GM19372 (cell line): ENCODE results near the gene DYRK1A.
"Not testable (repeated sequence)": the region's sequence is repeated elsewhere in the genome, so short reads cannot be mapped to it uniquely, and the experiment has no call there.

ENCODE experiments used
- ATAC-seq: cut with Tn5 transposase; IDR thresholded peaks from one replicate; pipeline ENCODE4 v1.9.1; 2021; ENCODE audit warnings: mild to moderate bottlenecking, low read depth, moderate library complexity; ENCODE audit not compliant: unreplicated experiment

Gene DYRK1A

DNA sequence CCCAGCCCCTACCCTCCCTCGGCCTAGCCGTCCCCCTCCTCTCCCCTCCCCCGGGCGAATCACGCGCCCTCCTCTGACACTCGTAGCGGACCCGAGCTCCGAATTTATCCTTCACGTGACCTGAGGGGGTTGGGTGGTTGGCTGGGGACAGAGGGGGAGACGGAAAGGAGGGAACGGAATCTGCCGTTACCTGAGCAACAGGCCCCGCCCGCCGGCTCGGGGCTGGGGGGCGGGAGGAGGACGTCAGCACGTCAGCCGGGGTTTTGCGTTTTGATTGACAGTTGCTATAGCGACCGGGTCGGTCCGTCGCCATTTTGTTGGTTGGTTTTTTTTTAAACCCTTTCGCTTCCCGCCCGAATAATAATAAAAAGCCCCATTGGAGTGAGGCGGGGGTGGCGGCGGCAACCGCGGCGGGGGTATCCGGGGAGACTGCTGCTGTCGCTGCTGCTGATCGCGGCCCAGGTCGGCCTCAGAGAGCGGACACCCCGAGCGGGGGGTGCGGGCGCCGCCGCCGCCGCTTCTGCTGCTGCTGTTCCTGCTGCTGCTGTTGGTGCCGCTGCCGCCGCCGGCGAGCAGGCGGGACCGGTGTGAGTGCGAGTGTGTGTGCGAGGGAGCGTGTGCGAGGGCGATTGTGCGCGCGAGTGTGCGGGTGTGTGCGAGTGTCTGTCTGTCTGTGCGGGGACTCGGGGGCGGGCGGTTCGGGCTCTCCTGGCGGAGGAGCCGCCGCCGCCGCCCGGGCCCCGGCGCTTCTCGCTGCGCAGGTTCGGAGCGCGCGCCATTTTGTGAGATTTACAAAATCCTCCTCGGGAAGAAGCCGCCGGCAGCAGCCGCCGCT lies at the start of gene DYRK1A:
DYRK1A (plus strand) TSS at position 292 of the 835 bp plus-strand sequence. CDS start 53,602 bp downstream, outside the sequence.
- ATAC-seq = peak; percentile 63

DNA sequence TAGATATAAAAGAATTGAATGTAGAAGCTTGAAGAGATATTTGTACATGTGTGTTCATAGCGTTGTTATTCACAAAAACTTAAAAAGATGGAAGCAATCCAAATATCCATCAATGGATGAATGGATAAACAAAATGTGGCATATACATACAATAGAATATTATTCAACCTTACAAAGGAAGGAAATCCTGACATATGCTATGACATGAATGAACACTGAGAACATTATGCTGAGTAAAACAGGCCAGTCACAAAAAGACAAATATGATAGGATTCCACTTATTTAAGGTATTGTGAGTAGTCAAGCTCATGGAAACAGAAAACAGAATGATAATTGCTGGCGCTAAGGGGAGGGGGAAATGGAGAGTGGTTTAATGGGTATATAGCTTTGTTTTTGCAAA lies 47.0 kb upstream of the DYRK1A start:
- ATAC-seq = no peak

DNA sequence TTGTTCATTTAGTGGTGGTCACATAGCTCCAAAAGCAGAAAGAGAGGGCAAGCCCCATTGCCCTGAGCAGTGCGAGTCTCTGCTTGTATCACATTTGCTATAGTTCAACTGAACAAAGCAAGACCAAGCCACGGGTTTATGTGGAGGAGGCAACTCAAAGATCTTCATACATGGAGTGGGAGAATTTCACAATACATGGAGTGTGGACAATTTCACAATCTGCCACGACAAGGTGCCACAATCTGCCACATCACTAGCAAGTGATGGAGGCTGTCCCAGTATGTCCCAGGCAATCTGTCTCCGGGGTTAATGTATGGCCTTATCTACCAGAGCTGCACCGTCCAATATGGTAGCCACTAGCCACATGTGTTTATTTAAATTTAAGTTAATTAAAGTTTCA lies 44.5 kb upstream of the DYRK1A start:
- ATAC-seq = no peak

DNA sequence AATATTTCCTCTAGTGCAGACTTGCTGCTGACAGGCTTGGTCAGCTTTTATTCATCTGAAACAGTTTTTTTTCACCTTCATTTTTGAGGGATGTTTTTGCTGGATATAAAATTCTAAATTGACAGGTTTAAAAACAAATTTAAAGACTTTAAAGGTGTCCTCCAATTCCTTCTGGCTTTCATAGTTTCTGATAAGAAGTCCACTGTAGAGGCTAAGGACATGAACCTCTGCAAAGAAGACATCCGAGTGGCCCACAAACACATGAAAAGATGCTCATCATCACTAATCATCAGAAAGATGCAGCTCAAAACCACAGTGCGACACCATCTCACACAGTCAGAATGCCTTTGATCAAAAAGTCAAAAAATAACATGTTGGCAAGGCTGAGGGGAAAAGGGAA lies 42.0 kb upstream of the DYRK1A start:
- ATAC-seq = no peak

DNA sequence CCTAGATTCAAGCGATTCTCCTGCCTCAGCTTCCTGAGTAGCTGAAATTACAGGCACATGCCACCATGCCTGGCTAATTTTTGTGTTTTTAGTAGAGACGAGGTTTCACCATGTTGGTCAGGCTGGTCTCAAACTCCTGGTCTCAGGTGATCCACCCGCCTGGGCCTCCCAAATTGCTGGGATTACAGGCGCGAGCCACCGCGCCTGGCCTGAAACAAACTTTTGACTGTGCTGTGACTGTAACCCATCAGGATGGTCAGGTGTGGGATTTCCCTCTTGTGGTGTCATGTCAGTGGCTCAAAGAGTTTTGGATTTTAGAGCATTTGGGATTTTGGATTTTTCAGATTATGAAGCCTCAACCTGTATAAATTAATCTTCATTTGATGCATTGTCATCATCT lies 38.4 kb upstream of the DYRK1A start:
- not testable (repeated sequence) for ATAC-seq

DNA sequence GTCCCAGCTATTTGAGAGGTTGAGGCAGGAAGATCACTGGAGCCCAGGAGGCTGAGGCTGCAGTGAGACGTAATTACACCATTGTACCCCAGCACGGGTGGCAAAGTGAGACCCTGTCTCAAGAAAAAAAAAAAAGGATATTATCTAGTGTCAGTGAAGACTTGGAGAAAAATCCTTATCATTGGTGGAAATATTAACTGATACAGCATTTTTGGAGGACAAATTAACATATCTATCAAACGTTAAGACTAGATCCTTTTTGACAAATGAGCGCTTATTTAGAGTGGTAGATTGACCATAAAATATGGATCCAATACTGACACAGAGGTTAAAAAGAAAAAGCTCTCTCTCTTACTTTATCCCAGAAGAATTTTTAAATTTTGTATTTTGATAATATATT lies 35.2 kb upstream of the DYRK1A start:
- no peak for ATAC-seq

DNA sequence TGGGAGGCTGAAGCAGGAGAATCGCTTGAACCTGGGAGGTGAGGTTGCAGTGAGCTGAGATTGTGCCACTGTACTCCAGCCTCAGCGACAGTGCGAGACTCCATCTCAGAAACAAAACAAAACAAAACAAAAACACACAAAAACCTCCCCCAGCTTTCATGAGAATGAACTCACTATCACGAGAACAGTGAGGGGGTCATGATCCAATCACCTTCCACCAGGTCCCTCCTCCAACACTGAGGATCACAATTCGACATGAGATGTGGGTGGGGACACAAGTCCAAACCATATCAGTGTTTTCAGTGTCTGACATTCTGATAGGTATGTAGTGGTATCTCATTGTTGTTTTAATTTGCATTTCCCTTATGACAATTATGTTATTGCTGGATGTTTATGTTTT lies 31.5 kb upstream of the DYRK1A start:
- ATAC-seq = no peak

DNA sequence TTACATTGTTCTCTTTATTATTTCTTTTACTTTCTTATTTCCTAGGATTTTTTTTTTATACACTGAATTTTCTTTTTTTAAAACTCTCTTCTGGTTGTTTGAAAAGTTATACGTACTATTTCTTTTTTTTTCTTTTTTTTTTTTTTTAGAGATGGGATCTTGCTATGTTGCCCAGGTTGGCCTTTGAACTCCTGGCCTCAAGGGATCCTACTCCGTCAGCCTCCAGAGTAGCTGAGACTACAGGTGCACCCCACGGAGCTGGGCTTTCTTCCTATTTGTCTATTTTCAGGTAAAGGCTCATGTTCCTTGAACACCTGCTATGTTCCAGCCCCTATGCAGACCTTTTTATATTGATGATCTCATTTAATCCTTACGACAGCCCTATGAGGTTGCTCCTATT lies 29.4 kb upstream of the DYRK1A start:
- no peak for ATAC-seq

DNA sequence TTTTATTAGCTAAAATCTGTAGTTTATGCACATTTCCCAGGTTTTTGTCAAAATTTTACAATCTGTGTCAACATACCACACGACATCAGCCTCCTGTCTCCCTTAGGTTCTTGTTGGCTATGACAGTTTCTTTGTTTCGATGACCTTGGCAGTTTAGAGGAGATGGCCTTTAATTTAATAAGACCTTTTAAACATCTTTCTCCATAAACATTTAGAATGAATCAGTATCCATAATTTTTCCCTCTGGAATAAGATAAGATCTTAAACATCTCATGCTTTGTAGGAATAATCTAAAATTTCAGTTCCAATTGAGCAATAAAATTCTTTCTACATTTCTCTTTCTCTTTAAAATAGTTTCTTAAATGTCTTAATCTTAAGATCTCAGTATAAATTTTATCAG lies 28.7 kb upstream of the DYRK1A start:
- ATAC-seq = no peak

DNA sequence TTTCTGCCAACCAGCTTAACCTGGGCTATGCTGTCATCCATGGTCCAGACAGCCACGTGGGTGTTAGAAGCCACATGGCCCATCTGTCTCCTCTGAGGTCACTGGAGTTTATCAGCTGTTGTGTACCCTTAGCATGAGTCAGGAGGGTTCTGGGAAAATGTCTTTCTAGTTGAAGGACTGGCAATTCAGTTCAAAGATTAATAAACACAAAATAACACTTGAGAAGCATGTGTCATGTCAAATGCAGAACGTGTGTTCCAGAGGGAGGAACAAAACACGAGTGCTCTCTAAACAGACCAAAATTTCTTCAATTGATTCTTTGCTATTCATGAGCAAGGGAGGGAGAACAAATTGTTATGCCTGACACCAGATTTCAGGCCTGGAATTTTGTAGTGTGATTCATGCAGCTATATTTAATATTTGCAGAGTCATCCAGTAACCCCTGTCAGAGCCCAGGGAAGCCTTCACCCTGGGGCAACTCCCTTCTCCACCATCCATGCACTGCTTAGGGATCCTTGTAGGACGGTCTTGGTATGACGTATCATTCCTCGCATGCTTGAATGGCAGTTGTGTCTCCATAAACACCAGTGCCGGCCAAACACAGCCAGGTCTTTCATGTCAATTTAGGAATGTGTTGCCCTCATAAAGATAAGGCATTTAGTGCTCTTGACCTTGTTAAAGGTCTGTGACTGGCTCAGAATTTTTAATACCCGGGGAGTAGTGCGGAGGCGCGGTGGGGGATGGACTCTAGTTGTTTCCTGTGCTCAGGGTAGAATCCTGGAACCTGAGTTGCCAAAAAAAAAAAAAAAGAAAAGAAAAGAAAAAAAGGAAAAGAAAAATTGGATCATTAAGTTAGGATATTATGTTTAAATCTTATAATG lies 27.7 kb upstream of the DYRK1A start:
- ATAC-seq = no peak

DNA sequence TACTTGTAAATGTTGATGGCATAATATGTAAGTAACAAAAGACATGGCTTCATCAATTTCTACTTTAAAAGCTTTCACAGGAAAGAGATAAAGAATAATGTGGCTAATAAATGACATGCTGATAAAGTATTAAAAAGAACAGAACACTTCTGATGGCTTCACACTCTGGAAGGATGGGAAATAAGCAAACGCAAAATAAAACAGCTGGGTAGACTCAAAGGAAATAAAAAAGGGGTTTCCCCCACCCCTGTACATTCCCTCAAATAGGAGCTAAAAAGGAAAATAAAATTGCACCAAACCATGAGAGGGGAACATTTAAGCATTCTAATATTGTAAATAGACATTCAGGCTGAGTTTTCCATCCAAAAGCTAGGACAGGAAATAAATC lies 27.0 kb upstream of the DYRK1A start:
- no peak for ATAC-seq

DNA sequence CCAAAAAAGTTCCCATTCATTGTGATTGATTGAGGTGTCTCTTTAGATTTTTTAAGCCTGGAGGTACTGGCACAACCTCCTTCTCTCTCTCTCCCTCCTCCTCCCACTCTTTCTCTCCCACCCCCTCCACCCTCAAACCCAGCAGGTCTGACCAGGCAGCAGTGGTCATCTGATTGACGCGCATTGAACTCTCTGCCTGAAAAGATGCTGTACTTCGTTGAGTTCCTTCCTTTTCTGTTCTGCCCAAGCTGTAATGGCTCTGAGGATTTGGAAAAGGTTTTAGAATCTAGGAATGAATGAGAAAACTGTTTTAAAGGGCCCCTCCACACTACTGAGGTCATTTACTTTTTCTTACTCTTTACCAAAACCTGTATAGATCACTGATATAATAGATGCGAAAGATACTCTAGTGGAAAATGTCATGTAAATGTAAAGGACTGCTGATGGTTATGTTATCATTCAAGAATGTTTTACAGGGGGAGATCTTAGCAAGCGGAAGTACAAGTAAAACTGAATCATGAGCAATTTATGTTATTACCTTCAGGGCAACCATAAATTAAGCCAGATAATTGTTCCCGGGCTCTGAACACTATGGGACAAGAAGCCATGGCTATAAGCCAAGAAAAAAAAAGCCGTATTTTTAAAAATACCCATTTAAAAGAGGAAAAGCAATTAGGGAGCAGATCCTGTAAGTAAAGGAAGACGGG lies 25.2 kb upstream of the DYRK1A start:
- no peak for ATAC-seq

DNA sequence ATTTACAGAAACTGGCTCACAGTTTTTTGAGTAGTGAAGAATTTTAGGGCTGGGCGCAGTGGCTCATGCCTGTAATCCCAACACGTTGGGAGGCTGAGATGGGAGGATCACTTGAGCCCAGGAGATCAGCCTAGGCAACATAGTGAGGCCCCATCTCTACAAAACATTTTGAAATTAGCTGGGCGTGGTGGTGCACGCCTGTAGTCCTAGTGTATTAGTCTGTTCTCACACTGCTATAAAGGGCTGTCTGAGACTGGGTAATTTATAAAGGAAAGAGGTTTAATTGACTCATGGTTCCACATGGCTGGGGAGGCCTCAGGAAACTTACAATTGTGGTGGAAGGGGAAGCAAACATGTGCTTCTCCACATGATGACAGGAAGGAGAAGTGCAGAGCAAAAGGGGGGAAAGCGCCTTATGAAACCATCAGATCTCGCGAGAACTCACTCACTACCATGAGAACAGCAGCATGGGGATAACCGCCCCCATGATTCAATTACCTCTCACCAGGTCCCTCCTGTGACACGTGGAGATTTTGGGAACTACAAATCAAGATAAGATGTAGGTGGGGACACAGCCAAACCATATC lies 24.4 kb upstream of the DYRK1A start:
- no peak for ATAC-seq

DNA sequence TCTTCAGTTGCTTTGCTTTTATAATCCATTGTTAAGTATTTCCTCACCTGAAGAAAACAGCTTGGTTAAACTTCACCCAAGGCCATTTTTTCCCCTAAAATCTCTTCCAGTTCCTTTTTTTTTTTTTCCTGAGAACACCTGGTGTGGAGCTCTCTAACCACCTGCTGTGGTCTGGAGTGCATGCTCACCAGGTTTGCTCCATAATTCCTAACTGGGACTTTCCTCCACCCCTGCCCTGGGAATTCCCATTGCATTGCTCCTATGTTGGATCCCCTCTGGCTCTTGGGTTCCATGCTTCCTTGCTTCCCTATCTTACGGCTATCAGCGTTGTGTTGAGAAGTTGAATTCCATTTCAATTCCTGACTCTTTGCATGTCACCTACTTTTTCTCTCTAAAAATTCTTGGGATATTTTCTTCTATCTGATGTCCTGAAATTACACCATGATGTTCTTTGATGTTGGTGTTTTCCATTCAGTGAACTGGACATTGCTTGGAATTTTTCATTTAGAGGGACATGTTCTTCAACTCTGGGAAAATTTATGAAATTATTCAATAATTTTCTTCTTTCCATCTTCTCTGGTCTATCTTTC lies 19.6 kb upstream of the DYRK1A start:
- ATAC-seq = no peak

DNA sequence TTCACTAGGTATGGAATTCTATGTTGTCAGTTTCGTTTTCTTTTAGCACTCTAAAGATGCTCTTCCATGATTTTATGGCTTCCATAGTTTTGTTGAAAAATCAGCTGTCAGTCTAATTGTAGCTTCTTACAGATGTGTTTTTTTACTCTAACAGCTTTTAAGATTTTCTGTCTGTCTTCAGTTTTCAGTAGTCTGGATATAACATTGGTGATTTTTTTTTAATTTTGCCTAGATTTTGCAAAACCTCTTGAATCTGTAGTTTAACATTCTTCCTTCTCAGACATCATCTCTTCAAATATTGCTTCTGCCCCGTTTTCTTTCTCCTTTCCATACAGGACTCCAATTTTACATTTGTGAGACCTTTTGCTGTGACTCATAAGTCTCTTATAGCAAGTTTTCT lies 17.9 kb upstream of the DYRK1A start:
- no peak for ATAC-seq

DNA sequence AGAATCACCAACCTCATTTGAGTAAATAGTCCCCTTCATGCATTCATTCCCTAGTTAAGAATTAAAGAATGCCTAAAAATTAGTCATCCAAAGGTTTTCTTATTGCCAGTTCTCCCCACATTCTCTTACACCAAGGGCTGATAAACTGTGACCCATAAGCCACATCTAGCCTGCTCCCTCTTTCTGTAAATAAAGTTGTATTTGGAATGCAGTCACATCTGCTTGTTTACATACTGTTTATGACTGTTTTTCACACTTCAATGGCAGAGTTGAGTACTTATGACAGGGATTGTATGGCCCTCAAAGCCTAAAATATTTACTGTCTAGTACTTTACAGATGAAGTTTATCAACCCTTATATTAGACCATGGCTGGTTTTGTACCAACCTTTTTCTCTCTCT lies 16.1 kb upstream of the DYRK1A start:
- ATAC-seq = no peak

DNA sequence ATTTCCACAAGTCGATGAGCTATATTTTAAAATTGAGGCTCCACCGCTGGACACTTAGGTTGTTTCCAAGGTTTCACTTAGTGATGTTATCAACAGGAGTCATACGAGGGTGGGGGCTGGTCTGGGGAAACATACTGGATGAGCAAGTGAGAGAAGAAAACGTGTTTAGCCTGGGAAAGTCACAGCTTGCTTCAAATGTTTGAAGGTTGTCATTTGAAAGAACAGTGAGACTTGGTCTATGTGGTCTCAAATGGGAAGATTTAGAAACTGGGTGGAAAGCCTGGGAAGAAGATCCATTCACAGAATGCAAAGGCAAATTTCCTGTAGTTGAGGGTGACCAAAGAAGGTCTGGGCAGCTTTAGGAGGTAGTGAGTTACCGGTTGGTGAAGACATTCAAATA lies 9.9 kb upstream of the DYRK1A start:
- no peak for ATAC-seq

DNA sequence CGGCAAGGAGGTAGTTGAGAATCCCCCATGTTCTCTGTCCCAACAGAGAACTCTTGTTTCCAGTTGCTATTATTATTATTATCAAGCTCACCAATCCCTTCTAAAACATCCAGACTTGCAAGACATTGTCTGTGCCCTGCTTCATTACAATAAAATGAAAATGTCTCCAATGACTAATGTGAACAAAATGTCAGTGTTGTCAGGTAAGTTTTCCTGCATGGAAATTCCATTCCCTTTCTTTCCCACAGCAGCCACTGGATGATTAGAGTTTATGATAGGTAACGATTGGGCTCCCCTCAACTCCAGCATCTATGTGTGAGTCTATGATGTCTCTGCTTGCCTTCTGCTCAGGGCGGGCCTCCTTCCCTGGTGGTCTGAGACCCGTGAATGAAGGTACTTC lies 8.9 kb upstream of the DYRK1A start:
- ATAC-seq = no peak

DNA sequence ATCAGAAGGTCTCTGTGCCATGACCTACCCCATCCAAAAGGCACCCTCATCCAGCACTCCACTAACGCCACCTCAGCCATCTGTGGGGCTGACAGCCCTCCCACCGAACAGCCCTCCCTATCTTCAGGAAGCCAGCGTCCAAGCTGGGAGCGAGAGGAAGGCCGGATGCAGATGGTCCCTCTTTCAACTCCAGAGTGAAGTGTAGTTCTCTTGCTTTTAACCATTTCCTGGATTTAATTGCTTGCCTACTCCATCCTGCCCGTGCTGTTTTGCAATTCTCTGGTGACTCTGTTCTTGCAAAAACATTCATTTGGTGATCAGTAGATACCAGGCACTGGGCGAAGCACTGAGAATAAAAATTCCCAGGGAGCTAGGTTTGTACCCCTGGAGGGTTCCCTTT lies 8.2 kb upstream of the DYRK1A start:
- ATAC-seq = no peak

DNA sequence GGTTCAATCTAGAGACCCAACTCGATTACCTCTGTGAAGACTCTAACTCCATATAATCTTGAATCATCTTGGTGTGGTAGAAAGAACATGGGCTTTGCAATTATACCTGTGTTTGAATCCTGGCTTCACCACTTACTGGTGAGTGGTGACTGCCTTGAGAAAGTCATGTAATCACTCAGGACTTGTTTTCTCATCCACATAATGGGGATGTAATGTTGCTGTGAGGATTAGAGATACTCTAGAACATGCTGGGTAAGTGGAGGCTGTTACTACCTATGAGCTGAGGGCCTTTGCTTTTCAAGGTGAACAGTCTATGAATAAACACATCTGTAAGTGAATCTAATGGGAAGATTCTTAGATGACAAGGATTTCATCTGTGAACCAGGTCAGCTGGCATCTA lies 2.6 kb upstream of the DYRK1A start:
- ATAC-seq = no peak
